Stimulated activated naive CD4-positive, alpha-beta T cell (primary cell): Measurements from ENCODE around the gene CCNDBP1.

Experiments
- DNase-seq, 6 experiments: peaks; one replicate each; lab custom pipeline; 2025; lab: John Stamatoyannopoulos, UW

CCNDBP1 gene

GRCh38 chr15:43246261-43246774 lies 61.1 kb downstream of the CCNDBP1 start:
- DNase-seq = no peak
